H1 (cell line): ENCODE measurements around the gene NKIRAS2. TPM values are rescaled to one million over a fixed set of nuclear protein-coding genes. Genes with fewer than 3 reads are reported as not detected.

Experiments
- CTCF ChIA-PET: fragments of 300-600 bp; sonication (Branson Sonifier 250); formaldehyde crosslinking; loops from one replicate; lab custom pipeline; 2021; ENCODE audit not compliant: partially characterized antibody; lab: Charles Lee
- POLR2A ChIA-PET: fragments of 300-600 bp; sonication (Branson Sonifier 250); formaldehyde crosslinking; loops from one replicate; lab custom pipeline; 2021; ENCODE audit warnings: inconsistent platforms; ENCODE audit not compliant: partially characterized antibody; lab: Charles Lee
- DNase-seq, 2 experiments: peaks; one replicate each; pipeline versions ENCODE4 v3.0.0 to v3.0.0-alpha.2; 2010 to 2022; ENCODE audit warnings: low spot score in 2 of 2, low read depth in 1 of 2, mixed read lengths in 1 of 2
- FAIRE-seq: peaks from 2 replicates; lab custom pipeline; 2011; peaks lifted over from hg19 to GRCh38; lab: Jason Lieb, UNC
- H2AFZ ChIP-seq: 2 replicates; pipeline ENCODE4 v1.8.1; 2012; ENCODE audit warnings: low read length, inconsistent platforms
- H2AK5ac ChIP-seq: 2 replicates; pipeline ENCODE4 v1.6.1; 2013; ENCODE audit warnings: low read depth, low read length
- H2BK120ac ChIP-seq: replicated peaks from 2 replicates; pipeline ENCODE3; 2013; ENCODE audit warnings: low read depth, low read length, inconsistent platforms
- H2BK12ac ChIP-seq: 2 replicates; pipeline ENCODE4 v1.6.1; 2013; ENCODE audit warnings: low read depth, low read length
- H2BK15ac ChIP-seq: 2 replicates; pipeline ENCODE4 v1.6.1; 2013; ENCODE audit warnings: low read length
- H2BK20ac ChIP-seq: 2 replicates; pipeline ENCODE4 v1.6.1; 2013; ENCODE audit warnings: low read length
- H2BK5ac ChIP-seq: 2 replicates; pipeline ENCODE4 v1.6.1; 2013; ENCODE audit warnings: low read depth, low read length
- H3K14ac ChIP-seq: 2 replicates; pipeline ENCODE4 v1.6.1; 2013; ENCODE audit warnings: inconsistent platforms; ENCODE audit not compliant: insufficient read length
- H3K18ac ChIP-seq: 2 replicates; pipeline ENCODE4 v1.6.1; 2013; ENCODE audit warnings: low read length; ENCODE audit errors: extremely low read depth
- H3K23ac ChIP-seq: 2 replicates; pipeline ENCODE4 v1.6.1; 2013; ENCODE audit warnings: inconsistent platforms; ENCODE audit not compliant: insufficient read length
- H3K23me2 ChIP-seq: 2 replicates; pipeline ENCODE4 v1.6.1; 2013; ENCODE audit warnings: low read depth, low read length
- H3K27ac ChIP-seq: 2 replicates; pipeline ENCODE4 v1.6.1; 2011; ENCODE audit warnings: low read depth, low read length, inconsistent platforms
- H3K27me3 ChIP-seq, 4 experiments: replicated peaks in 1 of 4; 1 replicate in 1 of 4; 2 replicates in 3 of 4; pipeline versions ENCODE4 v1.6.1 to v1.8.1; 2011 to 2013; ENCODE audit warnings: low read length in 3 of 4, mild to moderate bottlenecking in 3 of 4, inconsistent platforms in 2 of 4, mixed read lengths in 2 of 4, moderate library complexity in 1 of 4; ENCODE audit not compliant: control insufficient read depth in 3 of 4, insufficient read depth in 3 of 4; ENCODE audit errors: extremely low read depth in 1 of 4
- H3K36me3 ChIP-seq, 4 experiments: 2 replicates each; pipeline versions ENCODE4 v1.6.1 to v1.8.1; 2011 to 2013; ENCODE audit warnings: mild to moderate bottlenecking in 4 of 4, low read length in 3 of 4, moderate library complexity in 2 of 4, control low read depth in 1 of 4, inconsistent platforms in 1 of 4; ENCODE audit not compliant: insufficient read depth in 4 of 4, control insufficient read depth in 2 of 4
- H3K4ac ChIP-seq: replicated peaks from 2 replicates; pipeline ENCODE3; 2013; ENCODE audit warnings: low read length, low read depth, mixed read lengths, inconsistent platforms; ENCODE audit not compliant: insufficient read length
- H3K4me1 ChIP-seq, 4 experiments: replicated peaks in 1 of 4; 1 replicate in 1 of 4; 2 replicates in 3 of 4; pipeline versions ENCODE4 v1.6.1 to v1.8.1; 2011 to 2013; ENCODE audit warnings: low read length in 3 of 4, inconsistent platforms in 2 of 4, mixed read lengths in 1 of 4; ENCODE audit not compliant: insufficient read depth in 4 of 4, control insufficient read depth in 3 of 4
- H3K4me2 ChIP-seq, 2 experiments: 2 replicates each; pipeline versions ENCODE4 v1.6.1 to v1.8.1; 2011 to 2013; ENCODE audit warnings: low read depth in 2 of 2, low read length in 2 of 2, control low read depth in 1 of 2, inconsistent platforms in 1 of 2, mild to moderate bottlenecking in 1 of 2; ENCODE audit not compliant: insufficient read depth in 1 of 2
- H3K4me3 ChIP-seq, 4 experiments: fragments of 200-600, 300-600 bp in 1 of 4; sonication (generic), shearing (Covaris generic), sonication (Bioruptor Twin) in 1 of 4; 2 replicates each; pipeline versions ENCODE4 v1.5.1 to v1.8.1; 2011 to 2016; ENCODE audit warnings: low read length in 4 of 4, low read depth in 3 of 4, control low read depth in 2 of 4, inconsistent platforms in 2 of 4, mild to moderate bottlenecking in 2 of 4, mixed read lengths in 1 of 4, moderate library complexity in 1 of 4; ENCODE audit not compliant: insufficient read depth in 2 of 4; ENCODE audit errors: extremely low read depth in 1 of 4
- H3K56ac ChIP-seq: replicated peaks from 2 replicates; pipeline ENCODE3; 2013; ENCODE audit warnings: low read depth, mild to moderate bottlenecking, mixed read lengths, low read length, inconsistent platforms; ENCODE audit not compliant: insufficient read length
- H3K79me1 ChIP-seq: 2 replicates; pipeline ENCODE4 v1.6.1; 2013; ENCODE audit warnings: low read depth, low read length, control low read depth
- H3K79me2 ChIP-seq, 2 experiments: 2 replicates each; pipeline versions ENCODE4 v1.6.1 to v1.8.1; 2012 to 2013; ENCODE audit warnings: low read length in 2 of 2, mild to moderate bottlenecking in 2 of 2, inconsistent platforms in 1 of 2; ENCODE audit not compliant: insufficient read depth in 2 of 2, control insufficient read depth in 1 of 2
- H3K9ac ChIP-seq, 4 experiments: replicated peaks in 1 of 4; 1 replicate in 1 of 4; 2 replicates in 3 of 4; pipeline versions ENCODE4 v1.6.1 to v1.8.1; 2011 to 2013; ENCODE audit warnings: low read depth in 3 of 4, low read length in 3 of 4, control low read depth in 2 of 4, mild to moderate bottlenecking in 2 of 4, moderate library complexity in 2 of 4, inconsistent platforms in 1 of 4; ENCODE audit errors: extremely low read depth in 1 of 4
- H3K9me3 ChIP-seq, 2 experiments: 2 replicates each; pipeline versions ENCODE4 v1.6.1 to v1.8.1; 2012 to 2013; ENCODE audit warnings: mild to moderate bottlenecking in 2 of 2, moderate library complexity in 2 of 2, control low read depth in 1 of 2, inconsistent platforms in 1 of 2, low read depth in 1 of 2, low read length in 1 of 2, mixed read lengths in 1 of 2; ENCODE audit not compliant: insufficient read depth in 2 of 2
- H4K20me1 ChIP-seq, 2 experiments: replicated peaks in 1 of 2; 2 replicates each; pipeline versions ENCODE3 to v1.8.1; 2011 to 2013; ENCODE audit warnings: inconsistent platforms in 2 of 2, low read length in 2 of 2, mild to moderate bottlenecking in 1 of 2; ENCODE audit not compliant: insufficient read depth in 2 of 2, control insufficient read depth in 1 of 2
- H4K5ac ChIP-seq: 2 replicates; pipeline ENCODE4 v1.6.1; 2013; ENCODE audit warnings: low read length, low read depth, mixed read lengths, inconsistent platforms; ENCODE audit not compliant: insufficient read length
- H4K8ac ChIP-seq: 2 replicates; pipeline ENCODE4 v1.8.0; 2013; ENCODE audit warnings: mild to moderate bottlenecking, moderate library complexity, low read length, inconsistent platforms; ENCODE audit not compliant: insufficient read depth; ENCODE audit errors: extremely low read depth
- H4K91ac ChIP-seq: replicated peaks from 2 replicates; pipeline ENCODE3; 2013; ENCODE audit warnings: low read length, mixed read lengths, inconsistent platforms; ENCODE audit not compliant: insufficient read length
- GTF2F1 ChIP-seq: IDR thresholded peaks from 2 replicates; pipeline ENCODE4 v1.6.1; 2012; ENCODE audit warnings: low read depth, low read length, improper control_type of control experiment, borderline replicate concordance
- JUN ChIP-seq: IDR thresholded peaks from 2 replicates; pipeline ENCODE4 v1.6.1; 2011; ENCODE audit warnings: low read depth, mild to moderate bottlenecking, improper control_type of control experiment, low read length
- NANOG ChIP-seq: IDR thresholded peaks from 2 replicates; pipeline ENCODE4 v1.6.1; 2011; ENCODE audit warnings: low read length, low read depth, mild to moderate bottlenecking, inconsistent platforms; ENCODE audit not compliant: insufficient read depth, poor library complexity, severe bottlenecking
- PHF8 ChIP-seq: fragments of 200-600 bp; sonication (generic); conservative IDR thresholded peaks from 2 replicates; pipeline ENCODE4 v1.7.1; 2012; ENCODE audit warnings: low read depth, mild to moderate bottlenecking, inconsistent platforms, low read length, moderate library complexity
- RAD21 ChIP-seq, 2 experiments: IDR thresholded peaks in 1 of 2; conservative IDR thresholded peaks in 1 of 2; 2 replicates each; pipeline ENCODE4 v1.6.1; 2011; ENCODE audit warnings: low read depth in 2 of 2, low read length in 2 of 2, improper control_type of control experiment in 1 of 2, inconsistent platforms in 1 of 2, mild to moderate bottlenecking in 1 of 2, moderate library complexity in 1 of 2
- SUZ12 ChIP-seq: fragments of 200-600 bp; sonication (generic); IDR thresholded peaks from 2 replicates; pipeline ENCODE4 v1.6.1; 2012; ENCODE audit warnings: mild to moderate bottlenecking, inconsistent platforms, low read length, moderate library complexity, mixed read lengths
- TCF12 ChIP-seq: IDR thresholded peaks from 2 replicates; pipeline ENCODE4 v1.6.1; 2011; ENCODE audit warnings: low read depth, mild to moderate bottlenecking, low read length
- WGBS, 2 experiments: shearing (Covaris generic) in 1 of 2; methylation state at CpG; one replicate each; pipeline versions ENCODE4 v1.1.6 to v1.1.7; 2013 to 2015; ENCODE audit warnings: low lambda C conversion rate in 2 of 2, mixed read lengths in 2 of 2, inconsistent platforms in 1 of 2, low coverage in 1 of 2, missing lambda C conversion rate in 1 of 2; ENCODE audit not compliant: insufficient replicate concordance in 2 of 2, insufficient coverage in 1 of 2, insufficient read length in 1 of 2; ENCODE audit errors: extremely low coverage in 1 of 2, missing lambda C conversion rate in 1 of 2; 5-methylcytosine and 5-hydroxymethylcytosine counted together
- polyA plus RNA-seq, 7 experiments: library from polyadenylated mRNA; depleted of rRNA in 3 of 7; stranded (reverse) in 5 of 7; unstranded in 2 of 7; fragments of >200 nt in 5 of 7; fragments of 200-250 nt in 2 of 7; gene quantifications; 1 replicate in 5 of 7; 2 replicates in 1 of 7; 4 replicates in 1 of 7; pipeline versions ENCODE4 v1.2.1 to v1.2.3, GENCODE V29; 2011 to 2013; ENCODE audit warnings: missing spikeins in 2 of 7, mixed read lengths in 2 of 7
- total RNA-seq: library from RNA; stranded (reverse); fragmentation: NEBNext Ultra II Directional; extraction: Animal tissue kit (Norgen Biotek cat#: 25700); gene quantifications from 2 replicates; pipeline ENCODE4 v1.2.1, GENCODE V29; 2021
- TF ChIP-seq, protein P1 (sequence below), 3 experiments: IDR thresholded peaks; 1 replicate in 2 of 3; 2 replicates in 1 of 3; pipeline versions ENCODE4 v1.5.1 to v1.6.1; 2011; ENCODE audit warnings: low read length in 3 of 3, mild to moderate bottlenecking in 3 of 3, inconsistent platforms in 2 of 3, low read depth in 1 of 3, moderate library complexity in 1 of 3; ENCODE audit not compliant: insufficient read depth in 1 of 3; ENCODE audit errors: control extremely low read depth in 1 of 3
- TF ChIP-seq, protein P2 (sequence below): IDR thresholded peaks from 2 replicates; pipeline ENCODE4 v1.6.1; 2012; ENCODE audit warnings: inconsistent platforms

NKIRAS2 gene
- total and polyA plus RNA-seq, 2 of the 8 experiments (the other 6 are each of a cell fraction or from before 2014, with no cell fraction given): 34.5 to 51.1 TPM

DNA sequence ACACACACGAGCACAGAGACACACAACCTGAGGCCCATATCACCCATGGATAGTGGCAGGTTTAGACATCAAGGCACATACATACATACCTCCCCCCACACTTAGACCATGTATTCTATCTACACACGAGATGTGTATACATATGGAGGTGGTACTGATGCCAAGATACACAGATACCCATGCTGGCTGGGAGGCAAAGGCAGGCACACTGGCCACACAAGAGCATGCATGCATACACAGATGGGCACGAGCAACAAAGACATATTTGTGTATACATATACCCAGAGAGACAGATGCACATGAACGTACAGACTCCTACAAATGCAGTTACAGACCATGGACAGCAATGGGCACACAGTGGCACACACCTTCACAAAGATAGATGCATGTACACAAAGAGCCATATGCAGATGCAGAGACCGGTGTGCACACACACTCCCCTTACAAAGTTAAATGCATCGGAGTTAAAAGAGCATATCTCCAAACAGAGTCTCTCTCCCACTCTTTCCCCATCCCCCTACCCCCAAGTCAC lies 32.5 kb downstream of the NKIRAS2 start:
- no peaks in the 10 kb centered on the region for H3K9me3 ChIP-seq
- no peak overlapping the region for H4K5ac ChIP-seq
- peak overlapping the region; percentile 20 for H4K91ac ChIP-seq
- H3K27ac ChIP-seq: no peak overlapping the region
- no peak overlapping the region for H3K23ac ChIP-seq
- no peak overlapping the region for H3K18ac ChIP-seq
- 87% methylated on average over 6 of the region's 6 CpGs; no CpG with 5 or more reads in 1 of the 2 experiments for WGBS, 2 experiments
- H3K56ac ChIP-seq: no peak overlapping the region
- no peak overlapping the region for H3K4me2 ChIP-seq
- H3K4ac ChIP-seq: no peak overlapping the region
- H3K36me3 ChIP-seq: no peaks in the 10 kb centered on the region
- no peak overlapping the region for H2BK20ac ChIP-seq
- peak overlapping the region; percentile 24 for H2BK120ac ChIP-seq
- no peak overlapping the region for H2BK5ac ChIP-seq
- H3K79me2 ChIP-seq: no peaks in the 10 kb centered on the region
- H3K9ac ChIP-seq: no peak overlapping the region
- H3K4me3 ChIP-seq: no peak overlapping the region
- FAIRE-seq (no peak), DNase-seq (no peak)
- ChIA-PET CTCF (interaction anchor here (0.9 to 17.0 kb wide), 5 partner anchors 14 to 61 kb away, joined by 5 to 381 read pairs (median 8); partner anchors contain the start of genes DHX58, HSPB9, KAT2A and ZNF385C), POLR2A (interaction anchor here (1.6 to 1.9 kb wide), 2 partner anchors 9 to 11 kb away, joined by 4 read pairs; no protein-coding TSS in a partner anchor)
- H4K8ac ChIP-seq: no peak overlapping the region; the same call in 1 of the 2 replicates
- no peak overlapping the region for H3K14ac ChIP-seq
- 0 out of 2 replicates have a peak overlapping the region, but pooled peaks have one; percentile 54 for H2AK5ac ChIP-seq
- no peaks in the 10 kb centered on the region for H3K79me1 ChIP-seq
- peaks cover 0 to 4% (median 1%) of the 10 kb centered on the region in 4 experiments; a peak in 3 of 7 replicates for H3K27me3 ChIP-seq
- H3K4me1 ChIP-seq: peaks cover 0 to 28% (median 14%) of the 10 kb centered on the region in 4 experiments; a peak in 6 of 7 replicates
- H2BK12ac ChIP-seq: no peak overlapping the region
- H4K20me1 ChIP-seq: no peaks in the 10 kb centered on the region
- peaks cover 8% of the 10 kb centered on the region; the same call in 1 of the 2 replicates for H3K23me2 ChIP-seq
- no peak overlapping the region for H2BK15ac ChIP-seq
- H2AFZ ChIP-seq: no peak overlapping the region
- TF ChIP-seq NANOG (no peak), RAD21 (IDR thresholded peaks at IDR 0.05 in 1 of 2, conservative IDR thresholded peaks at IDR 0.05 in 1 of 2; ENCODE audit: low read depth in 2 of 2, low read length in 2 of 2) (no peak), SUZ12 (no peak), PHF8 (no peak), TCF12 (no peak), JUN (no peak), GTF2F1 (no peak)
- TF ChIP-seq, protein P1, sequence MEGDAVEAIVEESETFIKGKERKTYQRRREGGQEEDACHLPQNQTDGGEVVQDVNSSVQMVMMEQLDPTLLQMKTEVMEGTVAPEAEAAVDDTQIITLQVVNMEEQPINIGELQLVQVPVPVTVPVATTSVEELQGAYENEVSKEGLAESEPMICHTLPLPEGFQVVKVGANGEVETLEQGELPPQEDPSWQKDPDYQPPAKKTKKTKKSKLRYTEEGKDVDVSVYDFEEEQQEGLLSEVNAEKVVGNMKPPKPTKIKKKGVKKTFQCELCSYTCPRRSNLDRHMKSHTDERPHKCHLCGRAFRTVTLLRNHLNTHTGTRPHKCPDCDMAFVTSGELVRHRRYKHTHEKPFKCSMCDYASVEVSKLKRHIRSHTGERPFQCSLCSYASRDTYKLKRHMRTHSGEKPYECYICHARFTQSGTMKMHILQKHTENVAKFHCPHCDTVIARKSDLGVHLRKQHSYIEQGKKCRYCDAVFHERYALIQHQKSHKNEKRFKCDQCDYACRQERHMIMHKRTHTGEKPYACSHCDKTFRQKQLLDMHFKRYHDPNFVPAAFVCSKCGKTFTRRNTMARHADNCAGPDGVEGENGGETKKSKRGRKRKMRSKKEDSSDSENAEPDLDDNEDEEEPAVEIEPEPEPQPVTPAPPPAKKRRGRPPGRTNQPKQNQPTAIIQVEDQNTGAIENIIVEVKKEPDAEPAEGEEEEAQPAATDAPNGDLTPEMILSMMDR (IDR thresholded peaks at IDR 0.05; ENCODE audit: control extremely low read depth in 1 of 3, insufficient read depth in 1 of 3, low read depth in 1 of 3, low read length in 3 of 3): no peak
- TF ChIP-seq, protein P2, sequence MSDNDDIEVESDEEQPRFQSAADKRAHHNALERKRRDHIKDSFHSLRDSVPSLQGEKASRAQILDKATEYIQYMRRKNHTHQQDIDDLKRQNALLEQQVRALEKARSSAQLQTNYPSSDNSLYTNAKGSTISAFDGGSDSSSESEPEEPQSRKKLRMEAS: no peak
